K562 (cell line): ENCODE data around the gene CHURC1. TPM values are rescaled to one million over a fixed set of nuclear protein-coding genes. Genes with fewer than 3 reads are reported as not detected.

Experiments used
- ATAC-seq: fragments of 200-7000 bp; cut with Tn5 transposase; 3 replicates; pipeline ENCODE4 v1.9.1; 2020; ENCODE audit warnings: moderate library complexity
- BruUV-seq: library from RNA; stranded (reverse); fragments of 400-500 nt; replicated peaks from 2 replicates; lab custom pipeline; 2021; lab: Mats Ljungman, UMichigan
- CTCF ChIA-PET: fragments of 300-600 bp; formaldehyde crosslinking; extraction: SDS; loops from one replicate; lab custom pipeline; 2021; ENCODE audit warnings: low intra/inter-chr PET ratio; lab: Yijun Ruan, JAX
- POLR2A ChIA-PET: fragments of 300-600, 350-650 bp; sonication (Branson Sonifier 250); formaldehyde crosslinking; extraction: SDS; loops from one replicate; lab custom pipeline; 2021; ENCODE audit warnings: antibody characterized with exemption, inconsistent platforms; lab: Yijun Ruan, JAX
- DNase-seq, 4 experiments: peaks; one replicate each; pipeline versions ENCODE4 v3.0.0 to v3.0.0-alpha.2; 2011 to 2018; ENCODE audit warnings: low spot score in 3 of 4, mixed read lengths in 3 of 4; ENCODE audit errors: extremely low read depth in 1 of 4
- FAIRE-seq: peaks from 2 replicates; lab custom pipeline; 2011; peaks lifted over from hg19 to GRCh38; lab: Jason Lieb, UNC
- H2AFZ ChIP-seq: 2 replicates; pipeline ENCODE4 v1.6.0; 2011; ENCODE audit warnings: low read depth, low read length, control low read depth, inconsistent platforms
- H3K27ac ChIP-seq: fragments of 200-600 bp; 3 replicates; pipeline ENCODE4 v1.8.0; 2011; ENCODE audit warnings: low read depth, mild to moderate bottlenecking, control low read depth, inconsistent platforms, low read length, moderate library complexity, mixed read lengths; ENCODE audit errors: extremely low read depth
- H3K27me3 ChIP-seq, 2 experiments: fragments of 300-600 bp in 1 of 2; 2 replicates in 1 of 2; 3 replicates in 1 of 2; pipeline versions ENCODE4 v1.6.0 to v1.8.0; 2011; ENCODE audit warnings: inconsistent platforms in 2 of 2, low read length in 2 of 2, mild to moderate bottlenecking in 1 of 2, mixed read lengths in 1 of 2, moderate library complexity in 1 of 2; ENCODE audit not compliant: control insufficient read depth in 2 of 2, insufficient read depth in 2 of 2
- H3K36me3 ChIP-seq: fragments of 300-600 bp; 3 replicates; pipeline ENCODE4 v1.8.0; 2011; ENCODE audit warnings: mild to moderate bottlenecking, low read length, inconsistent platforms; ENCODE audit not compliant: control insufficient read depth, insufficient read depth
- H3K4me1 ChIP-seq, 2 experiments: fragments of 200-600 bp in 1 of 2; replicated peaks in 1 of 2; 2 replicates in 1 of 2; 3 replicates in 1 of 2; pipeline versions ENCODE4 v1.5.1 to v1.8.0; 2011; ENCODE audit warnings: inconsistent platforms in 2 of 2, low read length in 2 of 2, mild to moderate bottlenecking in 1 of 2, mixed read lengths in 1 of 2, moderate library complexity in 1 of 2; ENCODE audit not compliant: control insufficient read depth in 2 of 2, insufficient read depth in 2 of 2
- H3K4me2 ChIP-seq: 2 replicates; pipeline ENCODE4 v1.6.1; 2011; ENCODE audit warnings: low read length, control low read depth, inconsistent platforms, mixed read lengths; ENCODE audit not compliant: insufficient read depth
- H3K4me3 ChIP-seq: fragments of 200-600 bp; sonication (generic), shearing (Covaris generic); 2 replicates; pipeline ENCODE4 v1.5.1; 2016; ENCODE audit warnings: control low read depth, inconsistent platforms
- H3K79me2 ChIP-seq: fragments of 200-600 bp; 3 replicates; pipeline ENCODE4 v1.8.0; 2011; ENCODE audit warnings: low read length, inconsistent platforms; ENCODE audit not compliant: control insufficient read depth, insufficient read depth
- H3K9ac ChIP-seq, 2 experiments: 2 replicates each; pipeline versions ENCODE4 v1.6.0 to v1.6.1; 2011; ENCODE audit warnings: low read depth in 2 of 2, low read length in 2 of 2, control low read depth in 1 of 2, inconsistent platforms in 1 of 2, mild to moderate bottlenecking in 1 of 2, mixed read lengths in 1 of 2; ENCODE audit not compliant: insufficient read depth in 1 of 2
- H3K9me1 ChIP-seq: one replicate; pipeline ENCODE4 v1.6.0; 2011; ENCODE audit warnings: inconsistent platforms, mild to moderate bottlenecking, low read length, moderate library complexity; ENCODE audit not compliant: control insufficient read depth, insufficient read depth
- H3K9me3 ChIP-seq: replicated peaks from 2 replicates; pipeline ENCODE4 v1.5.1; 2011; ENCODE audit warnings: low read depth, low read length, inconsistent platforms; ENCODE audit not compliant: control insufficient read depth, insufficient read depth
- H4K20me1 ChIP-seq: replicated peaks from 2 replicates; pipeline ENCODE4 v1.6.1; 2011; ENCODE audit warnings: low read length, inconsistent platforms, mixed read lengths; ENCODE audit not compliant: control insufficient read depth, insufficient read depth
- BDP1 ChIP-seq: IDR thresholded peaks from 3 replicates; pipeline ENCODE4 v1.6.1; 2011; ENCODE audit not compliant: insufficient read length, insufficient read depth
- CHD2 ChIP-seq: IDR thresholded peaks from 2 replicates; pipeline ENCODE4 v1.6.1; 2011; ENCODE audit warnings: low read depth, low read length
- ELF1 ChIP-seq: fragments of 200-800 bp; sonication (Bioruptor generic); IDR thresholded peaks from 2 replicates; pipeline ENCODE4 v1.6.1; 2016; ENCODE audit warnings: missing genetic modification characterization, missing compliant biosample characterization
- HDAC1 ChIP-seq, 2 experiments: fragments of 450-650 bp; IDR thresholded peaks; 2 replicates each; pipeline ENCODE4 v1.6.1; 2016 to 2017; ENCODE audit warnings: inconsistent platforms in 1 of 2, mild to moderate bottlenecking in 1 of 2, moderate library complexity in 1 of 2
- MECOM ChIP-seq: fragments of 250-450 bp; sonication (Bioruptor Pico); IDR thresholded peaks from 2 replicates; pipeline ENCODE4 v1.8.0; 2022; ENCODE audit warnings: inconsistent platforms
- SREBF1 ChIP-seq: fragments of 150-350 bp; IDR thresholded peaks from 2 replicates; pipeline ENCODE4 v1.6.1; 2014; ENCODE audit warnings: antibody characterized with exemption, low read depth, low read length, borderline replicate concordance
- TCFL5 ChIP-seq: fragments of 250-450 bp; sonication (Bioruptor Pico); conservative IDR thresholded peaks from 2 replicates; pipeline ENCODE4 v1.6.1; 2021; ENCODE audit warnings: mild to moderate bottlenecking, moderate library complexity, matching md5 sums
- ZBTB7A ChIP-seq: IDR thresholded peaks from 2 replicates; pipeline ENCODE4 v1.6.1; 2011; ENCODE audit warnings: low read depth, mild to moderate bottlenecking, low read length, moderate library complexity, borderline replicate concordance; ENCODE audit not compliant: control insufficient read depth
- ZC3H11A ChIP-seq: IDR thresholded peaks from 2 replicates; pipeline ENCODE4 v1.6.1; 2012; ENCODE audit warnings: low read depth, low read length, improper control_type of control experiment
- ZKSCAN8 ChIP-seq: fragments of 200-800 bp; sonication (Bioruptor generic); IDR thresholded peaks from 2 replicates; pipeline ENCODE4 v1.6.1; 2016; ENCODE audit warnings: missing genetic modification characterization, missing compliant biosample characterization
- ZNF57 ChIP-seq: fragments of 450-650 bp; formaldehyde crosslinking; IDR thresholded peaks from 2 replicates; pipeline ENCODE4 v1.4.0; 2020; ENCODE audit warnings: mild to moderate bottlenecking, moderate library complexity
- ZNF76 ChIP-seq: fragments of 250-450 bp; sonication (Bioruptor Pico); IDR thresholded peaks from 2 replicates; pipeline ENCODE4 v1.4.0; 2020; ENCODE audit warnings: mild to moderate bottlenecking, moderate library complexity, borderline replicate concordance
- WGBS: fragments of 100-300 bp; shearing (Covaris generic); methylation state at CpG from one replicate; pipeline ENCODE4 v1.1.6; 2016; ENCODE audit warnings: low coverage, mixed read lengths; ENCODE audit not compliant: insufficient coverage; ENCODE audit errors: missing lambda C conversion rate; 5-methylcytosine and 5-hydroxymethylcytosine counted together
- in situ Hi-C: fragments of 300-500 bp; cut with MboI; formaldehyde crosslinking; loops from 4 replicates; pipeline ENCODE4 v1.15.0; 2018; ENCODE audit warnings: inconsistent platforms, mixed read lengths
- intact Hi-C: fragments of 100-400 bp; cut with micrococcal nuclease; formaldehyde crosslinking; loops from 2 replicates; pipeline ENCODE4 v1.14.2; 2022
- polyA plus RNA-seq, 8 experiments: library from polyadenylated mRNA; depleted of rRNA in 4 of 8; stranded (reverse) in 5 of 8; unstranded in 3 of 8; fragments of >200 nt; fragmentation: Nextera tagmentation in 2 of 8; fragmentation: Illumina TruSeq in 1 of 8; extraction: Ambion mirVana in 2 of 8; extraction: Trizol in 1 of 8; gene quantifications; 2 replicates each; pipeline versions ENCODE4 v1.2.1 to v1.2.3, GENCODE V29; 2011 to 2014; ENCODE audit warnings: inconsistent platforms in 1 of 8, missing spikeins in 1 of 8
- total RNA-seq, 7 experiments: library from RNA; depleted of rRNA in 6 of 7; stranded (reverse); fragments of >200 nt in 6 of 7; fragmentation: Illumina TruSeq in 2 of 7; extraction: Trizol in 2 of 7; gene quantifications; 2 replicates each; pipeline versions ENCODE4 v1.2.1 to v1.2.3, GENCODE V29; 2011 to 2021; ENCODE audit warnings: low replicate concordance in 1 of 7

Gene CHURC1
- total and polyA plus RNA-seq, 9 of the 15 experiments (the other 6 are each of a cell fraction or from before 2014, with no cell fraction given): 27.3 to 239 (median 45.6) TPM

- H3K79me2 ChIP-seq: peaks cover 26% of the 10 kb centered on the region
- H3K27me3 ChIP-seq: no peaks in the 10 kb centered on the region
- FAIRE-seq (no peak), DNase-seq (no peak), ATAC-seq (no peak)
- TF ChIP-seq ZC3H11A (no peak), ZKSCAN8 (CRISPR knock-in tag) (no peak), ZBTB7A (no peak), ZNF76 (CRISPR knock-in tag) (no peak), SREBF1 (no peak), BDP1 (no peak), CHD2 (no peak), MECOM (CRISPR knock-in tag) (no peak), ELF1 (no peak), TCFL5 (CRISPR knock-in tag) (no peak), HDAC1 (IDR thresholded peaks at IDR 0.05) (no peak), ZNF57 (CRISPR knock-in tag) (no peak)
- no peak overlapping the region for H3K9ac ChIP-seq
- BruUV-seq: no TSS peak
- no peaks in the 10 kb centered on the region for H4K20me1 ChIP-seq
- no peak overlapping the region for H3K4me2 ChIP-seq
- ChIA-PET POLR2A (no interaction called here), CTCF (no interaction called here)
- in situ Hi-C loops: no loop called here
- H3K27ac ChIP-seq: no peak overlapping the region
- peaks cover 19% of the 10 kb centered on the region; the same call in 2 of the 3 replicates for H3K36me3 ChIP-seq
- intact Hi-C loops: no loop called here
- H3K9me3 ChIP-seq: no peaks in the 10 kb centered on the region; the same call in 1 of the 2 replicates
- H3K4me1 ChIP-seq: no peaks in the 10 kb centered on the region; a peak in 1 of 5 replicates
- H3K9me1 ChIP-seq: no peaks in the 10 kb centered on the region
- H2AFZ ChIP-seq: no peak overlapping the region
- WGBS: 87% methylated on average over 4 of the region's 5 CpGs
- H3K4me3 ChIP-seq: no peak overlapping the region
These were observed 5.4 kb downstream of the CHURC1 start for GRCh38 chr14:64919618-64920017.
